Osteoblast (primary cell): ENCODE results near the gene RGS5. TPM values are rescaled to one million over a fixed set of nuclear protein-coding genes. Genes with fewer than 3 reads are reported as not detected.

ENCODE experiments used
- DNase-seq: peaks from one replicate; pipeline ENCODE4 v3.0.0; 2011; ENCODE audit warnings: low spot score, mixed read lengths; ENCODE audit not compliant: insufficient read length; ENCODE audit errors: missing footprints
- H2AFZ ChIP-seq: 2 replicates; pipeline ENCODE4 v1.6.0; 2011; ENCODE audit warnings: mild to moderate bottlenecking, low read length
- H3K27ac ChIP-seq: 2 replicates; pipeline ENCODE4 v1.5.1; 2011; ENCODE audit warnings: mild to moderate bottlenecking, low read depth, low read length, moderate library complexity
- H3K27me3 ChIP-seq: 2 replicates; pipeline ENCODE4 v1.6.0; 2012; ENCODE audit warnings: mild to moderate bottlenecking, control low read depth, inconsistent platforms, low read length, moderate library complexity; ENCODE audit not compliant: insufficient read depth
- H3K36me3 ChIP-seq: 2 replicates; pipeline ENCODE4 v1.5.1; 2011; ENCODE audit warnings: mild to moderate bottlenecking, low read length, control low read depth, moderate library complexity; ENCODE audit not compliant: insufficient read depth
- H3K4me1 ChIP-seq: 2 replicates; pipeline ENCODE4 v1.5.1; 2011; ENCODE audit warnings: mild to moderate bottlenecking, low read length, control low read depth, moderate library complexity; ENCODE audit not compliant: insufficient read depth
- H3K4me2 ChIP-seq: 2 replicates; pipeline ENCODE4 v1.6.0; 2011; ENCODE audit warnings: mild to moderate bottlenecking, low read length; ENCODE audit not compliant: insufficient read depth
- H3K4me3 ChIP-seq: fragments of 200-600 bp; sonication (generic); 3 replicates; pipeline ENCODE4 v1.5.1; 2012; ENCODE audit warnings: mild to moderate bottlenecking, low read length, inconsistent platforms; ENCODE audit not compliant: insufficient read depth
- H3K79me2 ChIP-seq: 2 replicates; pipeline ENCODE4 v1.6.0; 2012; ENCODE audit warnings: mild to moderate bottlenecking, low read length, control low read depth, inconsistent platforms; ENCODE audit not compliant: insufficient read depth
- H3K9me3 ChIP-seq: 2 replicates; pipeline ENCODE4 v1.5.1; 2011; ENCODE audit warnings: low read depth, low read length, control low read depth
- H4K20me1 ChIP-seq: 2 replicates; pipeline ENCODE4 v1.6.0; 2012; ENCODE audit warnings: mild to moderate bottlenecking, low read length, control low read depth; ENCODE audit not compliant: insufficient read depth
- CTCF ChIP-seq: IDR thresholded peaks from 2 replicates; pipeline ENCODE4 v1.5.1; 2011; ENCODE audit warnings: mild to moderate bottlenecking, low read depth, low read length, moderate library complexity; ENCODE audit errors: extremely low read depth
- total RNA-seq: library from RNA; depleted of rRNA; stranded (reverse); fragments of >200 nt; gene quantifications from 2 replicates; pipeline ENCODE4 v1.2.3, GENCODE V29; 2012

The RGS5 gene
- total RNA-seq, 1 donor = 1.8 TPM

DNA sequence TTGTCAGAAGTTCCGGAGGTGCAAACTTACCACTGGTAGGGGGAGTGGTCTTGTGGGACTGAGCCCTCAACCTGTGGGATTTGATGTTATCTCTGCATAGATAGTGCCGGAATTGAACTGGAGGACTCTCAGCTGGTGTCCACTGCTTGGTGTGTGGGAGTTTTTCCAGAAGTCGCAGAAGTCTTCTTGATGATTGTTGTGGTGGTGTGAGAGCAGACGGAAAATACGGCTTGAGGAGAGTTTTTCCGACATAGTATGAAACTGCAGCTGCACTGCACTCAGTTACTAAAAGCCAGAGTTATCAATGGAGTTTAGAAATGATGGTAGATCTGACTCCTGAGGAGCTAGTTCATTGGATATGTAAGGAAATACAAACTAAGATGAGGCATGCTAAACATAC, 14.9 kb downstream of the RGS5 start:
- Histone ChIP-seq H2AFZ (no peak overlapping the region), H3K79me2 (no peaks in the 10 kb centered on the region), H3K9me3 (no peaks in the 10 kb centered on the region), H3K4me2 (no peak overlapping the region), H3K27me3 (peaks cover 5% of the 10 kb centered on the region), H3K36me3 (no peaks in the 10 kb centered on the region), H4K20me1 (no peaks in the 10 kb centered on the region), H3K27ac (no peak overlapping the region), H3K4me3 (no peak overlapping the region), H3K4me1 (no peaks in the 10 kb centered on the region)
- TF ChIP-seq CTCF = no peak
- no peak for DNase-seq

DNA sequence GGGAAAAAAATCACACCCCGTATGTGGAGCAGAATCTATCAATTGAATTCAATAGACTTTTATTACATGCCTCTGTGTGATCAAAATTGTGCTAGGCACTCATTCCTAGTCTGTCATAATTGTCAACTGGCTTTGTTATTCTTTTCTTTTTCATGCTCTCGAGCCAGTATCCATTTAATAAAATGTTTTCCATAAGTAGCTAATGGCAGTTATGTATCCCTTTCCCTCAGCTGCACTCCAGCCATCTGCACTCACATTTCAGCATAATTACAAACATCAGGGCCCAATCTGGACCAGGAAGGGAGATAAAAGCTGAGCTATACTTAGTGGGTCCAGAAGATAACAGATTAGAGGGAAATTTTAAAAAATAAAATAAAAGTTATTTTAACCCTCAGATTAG, 15.9 kb downstream of the RGS5 start:
- Histone ChIP-seq H3K79me2 (no peaks in the 10 kb centered on the region), H3K4me2 (no peak overlapping the region), H3K4me1 (no peaks in the 10 kb centered on the region), H3K9me3 (no peaks in the 10 kb centered on the region), H3K36me3 (no peaks in the 10 kb centered on the region), H2AFZ (no peak overlapping the region), H3K27ac (no peak overlapping the region), H4K20me1 (no peaks in the 10 kb centered on the region), H3K4me3 (no peak overlapping the region), H3K27me3 (peaks cover 5% of the 10 kb centered on the region)
- TF ChIP-seq CTCF = no peak
- no peak for DNase-seq

DNA sequence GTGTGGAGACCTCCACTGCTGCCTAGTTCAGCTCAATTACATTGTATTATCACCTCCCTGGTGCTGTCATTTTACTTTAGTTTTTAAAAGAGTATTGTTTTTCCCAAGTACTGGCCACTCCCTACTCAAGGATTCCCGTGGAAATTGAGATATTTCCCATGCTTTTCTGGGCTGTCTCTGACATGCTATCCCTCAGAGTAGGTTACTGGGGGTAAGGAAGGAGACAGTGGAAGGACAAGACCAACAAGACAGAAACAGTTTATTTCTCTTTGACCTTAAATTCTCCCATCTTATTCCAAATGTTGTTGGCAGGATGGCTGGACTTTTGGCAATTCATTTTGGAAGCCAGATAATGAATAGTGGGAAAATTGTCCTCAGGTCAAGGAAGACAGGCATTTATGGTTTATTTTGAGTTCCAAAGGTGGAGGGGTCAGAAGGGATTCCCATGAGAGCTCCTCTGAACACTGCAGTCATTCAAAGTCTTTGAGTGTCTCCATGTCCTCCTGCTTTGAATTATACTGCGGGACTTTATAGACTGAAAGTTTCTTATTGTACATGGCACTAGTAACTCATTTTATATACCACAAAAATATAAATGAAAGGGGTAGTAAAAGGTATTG, 20.3 kb downstream of the RGS5 start:
- no peak overlapping the region for H2AFZ ChIP-seq
- H3K4me2 ChIP-seq = no peak overlapping the region
- no peak overlapping the region for H3K4me3 ChIP-seq
- no peak for DNase-seq
- no peak overlapping the region for H3K27ac ChIP-seq
- H3K79me2 ChIP-seq = no peaks in the 10 kb centered on the region
- no peaks in the 10 kb centered on the region for H3K36me3 ChIP-seq
- no peaks in the 10 kb centered on the region for H3K9me3 ChIP-seq
- no peaks in the 10 kb centered on the region for H3K27me3 ChIP-seq
- TF ChIP-seq CTCF = no peak
- no peaks in the 10 kb centered on the region for H3K4me1 ChIP-seq
- H4K20me1 ChIP-seq = no peaks in the 10 kb centered on the region

DNA sequence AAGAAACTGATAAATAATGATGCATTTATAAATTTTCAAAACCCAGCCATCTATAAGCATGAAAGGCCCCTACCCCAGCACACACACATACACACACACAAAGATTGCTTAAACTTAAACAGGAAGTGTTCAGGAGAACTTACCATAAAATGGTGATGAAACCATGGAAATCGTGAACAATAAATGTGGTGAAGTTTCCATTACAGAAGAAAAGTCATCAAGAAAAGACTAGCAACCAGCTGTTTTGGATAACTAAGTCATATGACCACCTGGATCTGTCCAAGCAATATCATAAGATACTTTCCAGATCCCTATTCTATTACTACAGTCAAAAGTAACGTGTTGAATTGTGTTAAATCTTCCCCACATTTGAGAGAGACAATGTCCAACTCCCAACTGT, 24.1 kb downstream of the RGS5 start:
- Histone ChIP-seq H3K79me2 (no peaks in the 10 kb centered on the region), H3K4me3 (no peak overlapping the region), H3K4me1 (peaks cover 14% of the 10 kb centered on the region), H3K27me3 (no peaks in the 10 kb centered on the region), H3K9me3 (no peaks in the 10 kb centered on the region), H3K36me3 (no peaks in the 10 kb centered on the region), H3K4me2 (no peak overlapping the region), H2AFZ (no peak overlapping the region), H4K20me1 (no peaks in the 10 kb centered on the region), H3K27ac (no peak overlapping the region)
- TF ChIP-seq CTCF = no peak
- no peak for DNase-seq
